Stimulated activated CD4-positive, alpha-beta T cell treated with anti-CD3 and anti-CD28 coated beads, Interleukin-4, amount 100 ng/mL, for 4 hours (primary cell): ENCODE measurements around the gene RXFP1.

ENCODE experiments used
- DNase-seq, 2 experiments: peaks; one replicate each; pipeline ENCODE4 v3.0.0-alpha.2; 2020

RXFP1 gene

GRCh38 chr4:158678767-158679166, 157.1 kb downstream of the RXFP1 start:
- no peak for DNase-seq

- DNase-seq, result no peak
Observed at GRCh38 chr4:158681629-158682028, 159.9 kb downstream of the RXFP1 start.

- DNase-seq, result no peak
Observed at GRCh38 chr4:158682066-158682465, 160.4 kb downstream of the RXFP1 start.

GRCh38 chr4:158688813-158689212, 167.1 kb downstream of the RXFP1 start:
- no peak for DNase-seq
